HL-60/S4 (cell line): ENCODE results near the gene AQP7.
"Not testable (repeated sequence)": the region's sequence is repeated elsewhere in the genome, so short reads cannot be mapped to it uniquely, and the experiment has no call there.

Experiments used
- in situ Hi-C: fragments of 300-500 bp; cut with MboI; formaldehyde crosslinking; loops from 2 replicates; pipeline ENCODE4 v1.14.3; 2022; ENCODE audit warnings: low sequenced_read_pairs

AQP7 gene

DNA sequence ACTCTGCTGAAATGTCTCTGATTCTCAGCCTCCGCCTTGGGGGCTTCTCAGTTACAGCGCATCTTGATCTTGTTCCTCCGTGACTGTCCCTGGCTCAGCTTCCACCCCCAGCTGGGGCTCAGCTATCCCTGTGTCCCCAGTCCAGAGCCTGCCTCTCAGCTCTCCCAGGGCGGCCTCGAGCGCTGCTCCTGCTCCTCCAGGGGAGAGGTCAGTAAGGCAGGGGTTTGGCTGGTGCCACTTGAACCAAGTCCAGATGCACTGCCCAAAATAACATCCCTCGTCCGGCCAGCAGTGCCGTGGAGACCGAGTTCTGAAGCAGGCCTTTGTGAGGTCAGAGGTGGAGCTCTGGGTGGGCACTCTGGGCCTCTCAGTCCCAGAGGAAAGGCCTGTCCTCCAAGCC, at the start of gene AQP7:
Gene AQP7, minus strand, starts transcription at position 198 of the 400 bp plus-strand sequence. CDS start 1,306 bp downstream, outside the sequence.
- in situ Hi-C loops, result not testable (repeated sequence)

DNA sequence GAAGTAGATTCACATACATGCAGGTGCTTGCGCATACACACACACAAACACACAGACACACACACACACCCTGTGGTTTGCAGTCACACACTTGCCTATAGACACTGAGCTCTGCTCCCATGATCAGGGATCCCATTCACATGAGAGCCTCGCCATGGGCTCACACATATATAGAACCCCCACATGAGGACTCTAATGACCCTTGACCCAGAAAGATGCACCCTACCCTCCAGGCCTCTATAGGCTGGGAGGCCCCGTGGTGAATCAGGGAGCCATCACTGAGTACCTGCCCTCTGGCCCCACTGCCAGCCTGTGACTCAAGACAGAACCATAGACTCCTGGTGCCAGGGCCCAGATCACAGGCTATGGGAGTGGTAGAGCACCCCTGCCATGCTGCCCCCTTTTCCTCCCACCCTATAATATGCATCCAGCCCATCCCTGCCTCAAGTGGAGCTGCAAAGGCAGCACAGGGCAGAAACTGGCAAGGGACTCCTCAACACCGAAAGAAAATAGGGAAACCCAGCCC, 48.3 kb upstream of the AQP7 start:
- in situ Hi-C loops, result no loop called here

DNA sequence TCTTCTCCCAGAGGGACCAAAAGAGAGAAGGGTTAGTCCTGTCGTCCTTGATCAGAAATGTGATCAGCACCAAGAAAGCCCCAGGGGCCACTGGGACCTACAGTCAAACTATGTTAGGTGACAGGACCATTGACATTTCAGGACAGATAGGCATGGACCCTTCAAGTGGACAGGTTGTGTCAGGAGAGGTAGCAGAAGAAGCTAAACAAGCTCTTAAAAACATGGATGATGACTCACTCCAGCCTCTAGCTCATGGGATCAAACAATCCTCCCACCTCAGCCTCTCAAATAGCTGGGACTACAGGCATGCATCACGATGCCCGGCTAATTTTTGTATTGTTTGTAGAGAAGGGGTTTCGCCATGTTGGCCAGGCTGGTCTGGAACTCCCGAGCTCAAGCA, 47.3 kb upstream of the AQP7 start:
- in situ Hi-C loops, result no loop called here

DNA sequence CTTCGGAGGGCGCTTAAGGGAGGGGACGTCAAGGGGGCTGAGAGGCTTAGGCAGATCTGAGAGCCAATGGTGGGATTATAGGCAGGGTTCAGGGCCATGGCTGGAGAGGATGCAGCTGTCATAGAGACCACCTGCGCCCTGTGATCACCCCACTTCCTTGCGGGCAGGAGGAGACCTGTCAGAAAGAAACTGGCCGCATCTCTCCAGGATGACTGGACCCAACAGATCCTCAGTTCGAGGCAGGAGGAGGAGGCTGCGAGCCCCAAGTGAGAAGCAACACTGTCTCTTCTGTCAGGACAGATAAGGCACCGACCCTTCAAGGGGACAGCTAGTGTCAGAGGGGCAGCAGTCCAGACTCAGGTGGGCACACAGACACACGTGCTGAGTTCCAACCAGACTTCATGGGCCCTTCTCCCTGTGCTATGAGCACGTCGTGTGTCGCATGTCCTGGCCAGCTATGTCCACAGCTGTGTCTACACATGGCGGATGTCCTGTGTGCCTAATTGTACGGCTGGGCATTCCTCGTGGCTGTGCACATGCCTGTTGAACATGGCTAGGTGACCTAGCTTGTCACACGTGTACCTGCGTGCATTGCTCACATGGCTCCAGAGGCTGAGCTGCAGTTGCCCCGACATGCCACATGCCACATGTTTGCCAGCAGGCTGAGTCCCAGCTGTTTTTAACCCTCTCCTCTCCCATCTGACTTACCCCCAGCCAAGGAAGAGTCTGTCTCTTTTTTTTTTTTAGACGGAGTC, 45.6 kb upstream of the AQP7 start:
- in situ Hi-C loops, result no loop called here

DNA sequence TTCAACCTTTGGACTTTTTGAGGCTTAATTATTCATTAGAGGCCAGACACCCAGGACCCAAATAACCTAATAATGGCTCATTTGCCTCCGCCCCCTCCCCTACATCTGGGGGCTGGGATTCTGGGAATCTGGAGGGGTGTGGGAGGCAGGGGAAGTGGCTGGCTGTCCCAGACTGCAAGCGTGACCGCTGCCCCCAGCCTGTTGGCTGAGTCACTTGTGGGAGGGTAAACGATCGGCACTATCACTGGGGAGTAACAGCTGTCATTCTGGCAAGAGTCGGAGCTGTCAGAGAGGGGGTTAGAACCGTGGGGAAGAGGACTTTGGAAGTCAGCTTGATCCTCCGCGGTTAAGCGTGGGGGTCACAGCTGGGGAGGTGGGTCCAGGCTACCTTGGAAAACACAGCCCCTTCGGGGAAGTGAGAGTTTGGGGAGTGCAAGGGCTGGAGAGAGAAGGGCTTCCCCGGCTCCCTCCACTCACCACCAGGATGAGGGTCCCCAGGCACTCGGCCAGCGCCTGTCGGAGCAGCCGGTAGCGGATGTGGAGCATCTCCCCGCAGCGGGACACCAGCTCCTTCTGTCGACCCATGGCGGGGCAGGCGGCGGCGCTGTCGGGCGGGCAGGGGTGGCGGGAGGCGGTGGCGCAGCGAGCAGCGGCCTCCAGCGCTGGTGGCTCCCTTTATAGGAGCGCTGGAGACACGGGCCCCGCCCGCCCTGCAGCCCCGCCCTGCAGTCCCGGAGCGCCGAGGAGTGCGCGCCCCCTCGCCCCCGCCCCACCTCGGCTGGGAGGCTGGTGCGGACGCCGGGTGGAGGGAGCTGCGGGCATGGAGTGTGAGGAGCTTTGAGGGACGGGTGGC, 44.8 kb upstream of the AQP7 start, which contains the start of gene AQP3:
Gene AQP3, minus strand, starts transcription at position 648 of the 853 bp plus-strand sequence. Its CDS starts 63 bp downstream, at position 585.
- in situ Hi-C loops, result no loop called here

DNA sequence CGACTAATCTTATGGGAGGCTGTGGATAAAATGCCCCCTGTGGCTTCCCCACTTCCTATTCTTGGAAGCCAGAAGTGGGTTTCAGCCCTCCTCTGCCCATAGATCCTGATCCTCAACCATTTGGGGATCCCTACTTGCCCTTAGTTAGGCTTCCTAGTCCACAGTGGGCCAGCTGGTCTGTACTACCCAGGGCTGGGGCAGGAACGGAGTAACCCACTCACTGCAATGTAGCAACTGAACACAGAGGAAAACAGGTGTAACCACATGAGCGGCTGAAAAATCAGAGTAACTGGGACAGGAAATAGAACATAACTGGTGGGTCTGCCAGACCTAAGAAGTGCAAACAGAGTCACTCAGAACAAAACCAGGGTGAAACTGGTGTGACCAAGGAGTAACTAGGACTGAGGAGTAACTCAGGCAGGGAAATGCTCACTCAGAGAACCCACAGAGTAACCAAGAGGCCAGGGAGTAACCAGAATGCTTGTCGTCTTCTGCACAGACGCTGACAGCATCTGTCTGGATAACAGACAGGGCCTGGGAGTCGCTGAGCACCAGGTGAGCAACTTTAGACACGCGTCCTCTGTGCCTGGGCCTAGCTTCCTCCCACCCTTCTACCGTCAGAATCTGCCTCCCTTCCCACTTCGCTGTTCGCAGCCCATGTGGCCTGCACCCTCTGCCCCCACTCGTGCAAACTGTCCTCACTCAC, 44.0 kb upstream of the AQP7 start:
- in situ Hi-C loops, result no loop called here

DNA sequence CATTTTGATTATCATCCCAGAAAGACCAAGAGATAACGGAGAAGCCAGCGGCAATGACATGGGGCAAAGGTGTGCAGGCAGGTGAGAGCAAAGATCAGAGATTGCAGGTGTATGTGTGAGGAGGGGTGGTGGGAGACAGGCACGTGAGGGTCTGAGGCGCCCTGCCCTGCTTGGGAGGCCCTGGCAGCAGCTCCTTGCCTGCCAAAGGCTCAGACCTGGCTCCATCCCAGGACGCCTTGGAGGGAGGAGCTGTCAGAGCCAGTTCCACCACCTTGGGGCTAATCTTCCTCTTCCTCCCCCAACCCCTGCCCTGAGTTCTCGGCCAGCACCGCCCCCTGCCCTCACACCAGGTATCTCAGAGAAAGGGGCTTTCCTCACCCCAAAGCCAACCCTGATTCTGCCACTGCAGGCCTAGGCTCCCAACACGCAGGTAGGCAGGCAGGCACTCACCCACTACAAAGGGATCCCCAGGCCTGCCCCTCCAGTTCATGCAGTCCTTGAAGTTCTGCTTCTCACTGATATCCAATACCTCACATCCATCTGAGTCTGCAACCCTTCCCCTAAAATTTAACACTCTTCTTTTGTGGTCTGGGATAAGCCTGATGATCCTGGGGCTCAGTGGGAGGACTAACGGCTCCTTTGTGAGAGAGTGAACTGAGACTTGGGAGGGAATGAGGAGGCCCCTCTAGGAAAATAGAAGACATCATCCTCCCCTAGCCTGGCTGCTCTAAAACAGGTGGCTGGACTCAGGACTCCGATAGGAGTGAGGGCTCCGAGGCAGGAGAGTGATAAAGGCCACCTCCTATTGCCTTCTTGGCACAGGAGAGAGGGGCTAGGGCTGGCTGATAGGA, 43.2 kb upstream of the AQP7 start:
- in situ Hi-C loops, result no loop called here

DNA sequence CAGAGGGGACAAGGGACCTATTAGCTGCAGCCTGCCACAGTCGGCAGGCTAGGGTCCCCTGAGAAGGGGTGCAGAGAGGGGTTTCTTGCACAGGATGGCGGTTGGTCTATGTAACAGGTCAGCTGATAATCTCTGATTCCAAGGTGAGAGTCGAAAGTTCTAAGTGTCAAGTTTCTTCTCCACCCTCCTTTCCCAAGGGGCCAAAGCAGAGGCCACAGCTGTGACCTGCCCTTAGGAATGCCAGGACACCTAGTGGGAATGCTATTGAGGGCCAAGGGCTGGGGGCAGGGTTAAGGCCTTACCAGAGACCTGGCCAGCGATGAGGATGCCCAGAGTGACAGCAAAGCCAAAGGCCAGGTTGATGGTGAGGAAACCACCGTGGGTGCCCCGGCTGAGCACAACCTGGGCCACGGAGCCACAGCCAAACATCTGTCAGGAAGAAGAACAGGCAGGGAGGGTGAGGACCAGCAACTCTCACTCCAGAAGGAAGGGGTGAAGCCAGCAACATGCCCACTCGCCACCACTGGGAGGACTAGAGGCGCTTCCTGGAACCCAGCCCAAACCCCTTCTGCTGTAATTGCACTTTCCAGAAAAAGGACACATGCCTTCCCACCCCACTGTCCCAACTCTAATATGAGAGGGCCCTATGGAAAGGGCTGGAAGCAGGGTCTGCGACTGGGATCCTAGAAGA, 41.2 kb upstream of the AQP7 start:
- in situ Hi-C loops, result no loop called here

DNA sequence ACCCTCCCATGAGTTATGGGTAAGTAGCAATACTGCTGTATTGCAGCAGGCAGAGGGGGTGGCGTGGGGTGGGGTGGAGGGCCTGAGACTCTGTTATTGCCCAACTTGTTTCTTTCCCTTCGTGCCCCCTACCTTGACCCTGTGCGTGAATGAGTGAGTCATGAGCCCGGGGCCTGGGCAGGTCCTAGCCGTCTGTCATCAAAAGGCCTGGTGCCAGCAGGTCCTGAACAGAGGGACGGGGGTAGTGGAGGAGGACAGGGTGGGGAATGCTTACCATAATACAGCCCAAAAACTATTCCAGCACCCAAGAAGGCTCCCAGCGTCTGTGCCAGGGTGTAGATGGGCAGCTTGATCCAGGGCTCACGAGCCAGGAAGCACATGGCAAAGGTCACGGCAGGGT, 40.7 kb upstream of the AQP7 start:
- in situ Hi-C loops, result no loop called here

DNA sequence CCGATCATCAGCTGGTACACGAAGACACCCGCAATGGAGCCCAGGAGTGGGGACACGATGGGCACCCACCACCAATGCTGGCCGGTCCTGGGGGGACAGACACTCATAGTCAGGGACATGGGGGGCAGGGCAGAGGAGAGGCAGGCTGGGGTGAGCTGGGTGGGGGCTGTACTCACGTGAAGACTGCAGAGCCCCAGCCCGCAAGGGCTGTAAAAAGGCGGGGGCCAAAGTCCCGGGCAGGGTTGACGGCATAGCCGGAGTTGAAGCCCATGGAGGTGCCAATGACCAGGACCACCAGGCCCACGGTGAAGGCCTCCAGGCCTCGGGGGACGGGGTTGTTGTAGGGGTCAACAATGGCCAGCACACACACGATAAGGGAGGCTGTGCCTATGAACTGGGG, 39.8 kb upstream of the AQP7 start:
- in situ Hi-C loops, result no loop called here

DNA sequence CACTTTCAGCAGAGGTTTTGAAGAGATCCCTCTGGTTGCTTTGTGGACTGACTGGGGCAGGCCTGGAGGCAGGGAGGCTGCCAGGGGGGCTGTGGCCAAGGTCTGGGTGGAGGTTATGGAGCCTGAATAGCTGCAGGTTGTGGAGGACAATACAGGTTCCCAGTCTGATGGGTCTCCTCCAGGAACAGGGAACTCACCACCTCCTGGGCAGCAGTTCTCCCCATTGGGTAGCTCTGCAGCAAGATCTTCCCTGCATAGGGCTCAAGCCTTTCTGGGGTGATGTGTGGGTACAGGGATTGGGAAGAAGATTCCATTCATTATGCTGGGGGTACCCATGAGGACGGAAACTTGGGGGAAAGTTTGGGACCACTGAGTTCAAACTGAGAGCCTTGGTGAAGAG, 38.2 kb upstream of the AQP7 start:
- in situ Hi-C loops, result no loop called here

DNA sequence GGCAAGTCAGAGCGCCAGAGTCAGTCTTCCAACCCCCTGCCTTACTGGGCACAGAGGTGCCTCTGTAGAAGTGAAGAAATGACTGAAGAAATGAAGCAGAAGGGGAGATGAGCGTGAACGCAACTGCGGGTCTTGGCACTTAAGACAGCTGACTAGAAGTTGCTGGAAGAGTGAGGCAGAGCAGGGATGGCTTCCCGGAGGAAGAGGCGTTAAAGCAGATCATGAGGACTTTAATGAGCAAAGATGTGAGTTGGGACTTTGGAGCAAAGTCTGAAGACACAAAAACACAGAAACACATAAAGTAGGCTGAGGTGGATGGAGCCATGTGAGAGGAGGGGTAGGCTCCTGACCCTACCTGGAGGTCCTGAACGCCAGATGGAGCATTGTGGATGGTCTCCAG, 37.8 kb upstream of the AQP7 start:
- in situ Hi-C loops, result no loop called here

DNA sequence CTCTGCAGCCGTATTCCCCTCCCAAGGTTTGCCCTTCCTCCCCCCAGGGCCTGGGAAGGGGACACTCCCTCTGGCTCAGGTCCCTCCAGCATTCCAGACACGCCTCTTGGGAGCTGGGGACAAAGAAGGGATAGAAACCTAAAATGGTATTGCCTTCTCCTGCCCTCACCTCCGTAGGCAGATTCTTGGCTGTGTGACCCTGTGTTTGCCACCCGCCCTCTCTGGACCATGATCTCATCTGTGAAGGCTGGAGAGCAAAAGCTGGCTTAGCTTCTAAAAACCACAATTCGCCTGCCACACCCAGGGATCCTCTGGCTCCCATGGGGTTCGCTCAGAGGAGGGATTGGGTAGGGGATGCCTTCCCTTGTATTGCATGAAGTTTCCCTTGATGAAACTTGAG, 37.4 kb upstream of the AQP7 start:
- in situ Hi-C loops, result no loop called here

DNA sequence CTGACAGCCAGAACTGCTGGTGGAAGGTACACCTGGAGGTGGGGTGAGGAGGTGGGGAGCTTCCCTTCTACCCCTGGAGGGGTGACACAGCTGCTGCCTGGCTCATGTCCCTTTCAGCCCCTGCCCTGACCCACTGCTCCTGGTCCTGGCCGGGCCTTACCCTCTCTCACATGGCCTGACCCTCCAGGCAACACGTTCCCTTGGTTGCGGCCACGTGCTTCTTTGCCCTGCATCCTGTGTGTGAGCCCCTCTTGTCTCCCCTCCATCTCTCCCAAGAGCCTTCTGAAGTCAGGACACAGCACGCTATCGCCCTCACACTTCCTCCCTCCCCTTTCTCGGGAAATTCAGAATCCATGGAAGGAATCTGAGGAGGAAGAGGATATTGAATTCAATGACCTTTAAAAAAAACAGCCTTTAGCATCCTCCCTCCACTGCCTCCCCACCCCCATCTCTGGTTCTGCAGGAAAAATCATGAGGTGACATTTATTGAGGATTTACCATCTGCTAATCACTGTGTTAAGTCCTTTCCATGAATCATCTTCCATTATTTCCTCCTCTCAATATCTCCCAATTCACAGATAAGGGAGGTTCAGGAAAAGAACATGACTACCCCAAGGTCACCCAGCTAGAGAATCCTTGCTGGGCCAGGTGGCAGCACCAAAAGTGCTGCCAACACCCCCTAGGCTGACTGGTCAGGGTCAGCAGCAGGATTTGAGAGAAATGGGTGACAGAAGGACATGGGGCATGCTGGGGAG, 36.7 kb upstream of the AQP7 start:
- in situ Hi-C loops, result no loop called here

DNA sequence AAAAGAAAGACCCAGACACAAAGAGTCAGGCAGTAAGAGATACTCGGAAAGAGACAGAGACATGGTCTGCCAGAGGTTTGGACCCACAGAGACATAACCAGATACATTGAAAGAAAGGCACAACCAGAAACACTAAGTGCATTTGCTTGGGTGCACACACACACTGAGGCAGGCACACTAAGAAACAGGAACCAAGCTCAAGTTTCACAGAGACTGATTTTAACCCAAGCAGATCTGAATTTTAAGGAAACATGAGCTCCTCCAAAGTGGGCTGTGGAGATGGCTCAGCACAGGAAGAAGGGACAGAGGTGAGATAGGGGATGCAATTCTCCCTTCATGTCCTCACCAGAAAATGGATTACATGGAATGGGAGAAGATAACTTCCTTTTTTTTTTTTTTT, 35.5 kb upstream of the AQP7 start:
- in situ Hi-C loops, result no loop called here

DNA sequence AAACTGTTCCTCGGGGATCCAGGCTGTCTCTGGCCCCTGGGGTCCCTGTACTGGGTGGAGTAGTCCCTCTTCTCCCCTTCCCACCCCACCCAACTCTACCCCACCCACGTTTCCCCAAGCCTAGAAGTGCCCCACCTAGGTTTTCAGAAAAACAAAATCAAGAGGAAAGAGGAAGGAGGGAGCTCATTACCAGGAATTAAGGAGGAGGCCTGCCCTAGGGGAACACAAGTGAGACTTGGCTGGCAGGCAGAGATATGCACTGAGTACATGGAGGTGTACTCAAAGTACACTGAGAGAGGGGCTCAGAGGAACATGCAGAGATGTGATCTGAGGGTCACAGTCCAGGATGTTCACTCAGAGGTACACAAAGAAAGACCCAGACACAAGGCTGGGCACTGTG, 34.8 kb upstream of the AQP7 start:
- in situ Hi-C loops, result no loop called here

DNA sequence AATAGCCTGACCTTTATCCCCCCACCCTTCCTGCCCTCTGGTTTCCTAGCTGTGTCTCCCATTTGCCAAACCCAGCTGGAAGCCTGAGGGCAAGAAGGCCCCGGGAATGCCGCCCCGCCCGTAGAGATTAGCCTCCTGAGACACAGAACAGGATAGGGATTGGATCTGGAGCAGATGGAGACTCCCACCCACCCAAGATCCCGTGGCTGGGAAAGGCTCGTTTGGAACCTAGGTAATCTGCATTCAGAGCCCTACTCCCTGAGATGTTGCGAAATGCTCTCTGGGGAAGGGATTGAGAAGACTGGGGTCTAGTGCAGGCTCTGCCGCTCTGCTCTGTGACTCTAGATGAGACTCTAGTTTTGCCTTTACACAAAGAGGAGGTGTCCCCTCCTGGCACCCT, 34.1 kb upstream of the AQP7 start:
- in situ Hi-C loops, result no loop called here

DNA sequence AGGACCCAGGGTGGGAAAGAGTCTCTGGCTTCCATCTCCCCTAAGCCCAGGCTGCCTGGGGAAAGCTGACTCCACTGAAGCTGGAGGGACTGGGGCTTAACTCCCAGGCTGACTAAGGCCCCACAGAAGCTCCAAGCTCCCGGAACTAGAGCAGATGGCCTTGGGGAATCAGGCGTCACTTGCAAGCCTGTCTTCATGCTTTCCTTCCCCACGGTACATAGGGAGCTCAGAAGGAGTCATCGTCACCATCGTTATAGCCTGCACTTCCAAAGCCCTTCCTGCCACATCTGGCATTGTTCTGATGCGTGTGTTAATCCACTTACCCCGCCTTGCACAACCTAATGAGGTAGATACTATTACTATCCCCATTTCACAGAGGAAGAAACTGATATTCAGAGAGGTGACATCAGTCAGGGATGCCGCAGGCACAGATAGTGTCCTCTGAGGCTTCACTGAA, 33.5 kb upstream of the AQP7 start:
- in situ Hi-C loops, result no loop called here
